Epithelial cell of alveolus of lung (primary cell): ENCODE data around the gene ZNF787. TPM values are rescaled to one million over a fixed set of nuclear protein-coding genes. Genes with fewer than 3 reads are reported as not detected.

Source experiments
- total RNA-seq: library from RNA; depleted of rRNA; stranded (reverse); fragments of >200 nt; gene quantifications from 2 replicates; pipeline ENCODE4 v1.2.1, GENCODE V29; 2015

ZNF787 gene
- total RNA-seq, result 9.6 and 15.4 TPM in 2 replicates

GRCh38 chr19:56121180-56122167, at the start of gene ZNF787:
ZNF787 (minus strand) TSS chr19:56121295; CDS start chr19:56103217, 18,078 bp downstream.

DNA sequence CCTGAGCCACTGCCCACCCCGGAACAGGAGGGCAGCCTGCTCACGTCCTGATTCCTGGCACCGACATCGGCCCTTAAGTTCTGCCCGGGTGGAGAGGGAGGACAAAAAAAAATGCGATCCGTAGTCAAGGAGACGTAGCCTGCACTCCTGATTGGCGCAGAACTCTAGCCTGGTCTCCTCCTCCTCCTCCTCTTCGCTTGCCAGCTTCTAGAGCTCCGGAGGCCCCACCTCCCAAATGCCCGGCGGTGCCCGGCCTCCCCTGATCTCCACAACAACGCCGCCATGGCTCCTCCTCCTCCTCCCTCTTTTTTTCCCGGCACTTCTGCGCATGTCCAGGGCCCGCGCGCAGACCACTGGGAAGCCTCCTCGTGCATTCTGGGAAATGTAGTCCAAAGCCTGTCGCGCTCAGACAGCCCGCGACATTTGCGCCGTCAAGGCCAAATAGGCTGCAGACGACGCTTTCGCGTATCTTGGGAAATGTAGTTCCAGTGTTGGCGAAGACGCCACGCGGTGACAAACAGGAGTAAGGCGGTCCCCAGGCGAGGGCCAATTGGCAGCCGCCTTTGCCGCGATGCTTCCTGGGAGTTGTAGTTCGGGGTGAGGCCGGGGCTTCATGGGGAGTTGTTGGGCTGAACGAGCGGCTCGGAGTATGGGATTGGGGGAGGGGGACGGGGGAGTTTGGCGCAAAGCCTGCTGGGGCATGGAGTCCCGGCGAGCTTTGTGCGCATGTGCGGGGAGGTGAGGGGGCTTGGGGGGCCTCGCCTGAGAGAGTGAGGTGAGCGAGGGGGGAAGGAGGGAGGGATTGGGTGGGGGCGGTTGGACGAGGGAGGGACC, 19.7 kb upstream of the ZNF787 start, which contains the start of gene ZNF444:
ZNF444 (plus strand) TSS at position 705 of the 834 bp plus-strand sequence. CDS start 5,625 bp downstream, outside the sequence.

Other genes with a start within 250 kb of the ZNF787 start
- not detected in 2 replicates for gene NLRP13, start 189.0 kb downstream of the ZNF787 start, total RNA-seq
- gene NLRP8, start 173.5 kb downstream of the ZNF787 start, total RNA-seq, result not detected in 2 replicates
- gene NLRP5, start 134.5 kb downstream of the ZNF787 start, total RNA-seq, result not detected in 2 replicates
- 33.9 and 68.7 TPM in 2 replicates for gene ZNF444, start 20.0 kb upstream of the ZNF787 start, total RNA-seq
- not detected in 2 replicates for gene GALP, start 54.7 kb upstream of the ZNF787 start, total RNA-seq
- not detected in 2 replicates for gene ZSCAN5B, start 76.5 kb upstream of the ZNF787 start, total RNA-seq
- gene ZSCAN5C, start 81.0 kb upstream of the ZNF787 start, total RNA-seq, result not detected in 2 replicates
- gene EDDM13, start 151.5 kb upstream of the ZNF787 start, total RNA-seq, result not detected in 2 replicates
- gene ZSCAN5A, start 193.5 kb upstream of the ZNF787 start, total RNA-seq, result 3.1 and 5.7 TPM in 2 replicates